NCI-H526 (cell line): ENCODE measurements around the gene KRT9.
"Not testable (repeated sequence)": the region's sequence is repeated elsewhere in the genome, so short reads cannot be mapped to it uniquely, and the experiment has no call there.

Experiments used
- DNase-seq, 2 experiments: peaks; one replicate each; lab custom pipeline; 2025; lab: John Stamatoyannopoulos, UW

The KRT9 gene

DNA sequence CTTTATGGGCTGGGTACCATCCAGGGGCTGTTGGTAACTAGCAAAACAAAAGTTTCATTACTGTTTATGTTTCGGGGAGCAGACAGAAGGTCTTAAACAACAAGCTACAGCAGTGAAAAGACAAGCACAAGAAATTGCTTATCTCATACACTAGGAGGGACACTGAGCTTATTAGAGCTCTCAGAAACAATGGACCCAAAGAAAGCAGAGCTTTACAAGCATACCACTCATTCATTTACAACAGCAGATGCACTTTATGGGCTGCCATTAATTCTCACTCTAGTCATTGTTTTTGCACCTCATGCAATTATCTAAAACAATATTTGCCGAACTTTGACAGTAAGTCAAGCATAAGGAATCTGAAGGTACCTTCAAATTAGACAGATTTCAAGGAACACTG lies 30.7 kb upstream of the KRT9 start:
- DNase-seq: no peak

GRCh38 chr17:41600318-41600717 lies 28.5 kb upstream of the KRT9 start:
- DNase-seq: no peak

DNA sequence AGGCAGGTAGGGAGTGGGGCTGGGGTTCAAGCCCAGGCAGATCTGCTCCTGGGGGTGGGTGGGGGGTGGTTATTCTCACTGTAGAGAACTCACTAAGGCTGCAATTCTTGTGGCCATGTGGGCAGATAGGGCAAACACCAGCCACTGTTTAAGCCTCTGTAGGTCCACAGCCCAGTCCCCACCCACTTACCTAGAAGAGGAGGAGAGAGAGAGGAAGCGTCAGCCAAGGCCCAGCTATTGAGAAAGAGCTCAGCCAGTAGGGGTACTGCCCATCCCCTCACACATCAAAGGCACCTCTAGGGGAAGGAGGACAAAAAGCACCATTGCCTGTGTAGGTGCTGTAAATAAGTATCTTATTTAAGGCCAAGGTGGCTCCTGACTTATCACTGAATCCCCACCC lies 27.8 kb upstream of the KRT9 start:
- DNase-seq: no peak

DNA sequence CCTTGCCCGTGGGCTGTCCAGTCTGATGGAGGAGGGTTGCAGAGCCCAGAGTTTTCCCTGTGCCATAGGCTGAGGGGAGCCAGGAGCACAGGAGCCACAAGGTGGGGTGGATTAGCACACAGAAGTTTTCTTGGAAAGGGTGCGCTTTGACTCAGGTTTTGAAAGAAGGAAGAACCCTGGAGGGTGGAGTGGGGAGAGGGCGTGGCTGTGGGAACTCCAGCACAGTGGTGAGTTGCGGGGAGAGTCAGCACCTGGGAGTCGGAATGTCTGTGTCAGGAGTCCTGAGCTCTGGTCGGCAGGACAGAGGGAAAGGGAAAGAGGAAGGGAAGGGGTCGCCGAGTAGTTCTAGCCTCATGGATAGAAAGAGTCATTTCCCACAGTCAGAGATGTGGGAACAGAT lies 23.7 kb upstream of the KRT9 start:
- DNase-seq: no peak

DNA sequence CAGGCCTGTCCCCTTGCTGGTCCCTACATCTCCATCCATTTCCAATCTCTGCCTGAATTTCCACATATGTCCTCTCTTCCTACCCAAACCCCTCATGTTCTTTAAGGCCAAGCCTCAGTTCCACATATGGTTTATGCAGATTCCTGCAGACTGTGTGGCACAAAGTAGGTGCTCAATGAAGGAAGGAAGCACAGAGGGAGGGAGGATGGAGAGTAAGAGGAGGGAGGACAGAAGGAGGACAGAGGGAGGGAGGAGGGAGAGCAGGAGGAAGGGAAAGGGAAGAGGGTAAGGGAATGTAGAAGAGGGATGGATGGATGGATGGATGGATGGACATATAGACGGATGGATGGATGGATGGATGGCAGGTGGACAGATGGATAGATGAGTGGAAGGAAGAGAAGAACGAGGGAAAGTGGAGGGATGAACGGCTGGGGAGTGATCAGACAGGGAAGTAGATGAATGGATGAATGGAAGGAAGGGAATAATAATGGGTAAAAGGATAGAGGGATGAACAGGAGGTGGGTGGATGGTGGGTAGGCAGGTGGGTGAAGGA lies 22.6 kb upstream of the KRT9 start:
- DNase-seq: no peak

DNA sequence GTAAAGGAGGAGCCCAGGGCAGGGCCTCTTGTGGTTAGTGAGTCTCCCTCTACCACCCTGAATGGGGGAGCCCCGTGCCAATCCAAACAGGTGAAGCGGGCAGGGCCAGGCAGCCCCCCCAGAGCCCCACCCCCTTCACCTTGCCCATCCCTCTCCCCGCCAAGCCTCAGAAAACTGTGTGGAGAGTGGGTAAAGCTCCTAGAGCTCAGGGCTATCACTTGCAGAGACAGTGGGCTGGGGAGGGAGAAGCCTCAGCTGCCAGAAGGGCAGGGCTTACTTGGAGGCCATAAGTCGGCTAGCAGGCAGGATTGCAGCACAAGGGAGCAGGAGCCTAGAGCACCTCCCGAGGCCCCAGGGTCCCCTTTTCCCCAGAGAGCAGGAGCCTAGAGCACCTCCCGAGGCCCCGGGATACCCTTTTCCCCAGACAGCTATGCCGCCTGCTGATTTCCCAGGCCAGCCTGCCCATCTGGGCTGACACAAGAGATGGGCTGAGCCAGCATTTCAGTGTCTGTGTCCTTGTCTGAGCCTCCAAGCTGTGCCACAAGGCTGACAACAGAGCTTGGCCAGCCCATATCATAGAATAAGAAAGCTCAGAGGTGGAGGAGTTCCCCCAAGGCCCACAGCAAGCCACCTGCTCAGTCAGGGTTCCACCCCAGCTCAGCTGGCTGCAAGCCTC lies 21.6 kb upstream of the KRT9 start:
- no peak for DNase-seq

- no peak for DNase-seq
These were observed 20.9 kb upstream of the KRT9 start for GRCh38 chr17:41592601-41593305.

- no peak for DNase-seq
These were observed 17.4 kb upstream of the KRT9 start for GRCh38 chr17:41589301-41589700.

GRCh38 chr17:41588126-41588810 lies 16.4 kb upstream of the KRT9 start:
- DNase-seq: no peak

DNA sequence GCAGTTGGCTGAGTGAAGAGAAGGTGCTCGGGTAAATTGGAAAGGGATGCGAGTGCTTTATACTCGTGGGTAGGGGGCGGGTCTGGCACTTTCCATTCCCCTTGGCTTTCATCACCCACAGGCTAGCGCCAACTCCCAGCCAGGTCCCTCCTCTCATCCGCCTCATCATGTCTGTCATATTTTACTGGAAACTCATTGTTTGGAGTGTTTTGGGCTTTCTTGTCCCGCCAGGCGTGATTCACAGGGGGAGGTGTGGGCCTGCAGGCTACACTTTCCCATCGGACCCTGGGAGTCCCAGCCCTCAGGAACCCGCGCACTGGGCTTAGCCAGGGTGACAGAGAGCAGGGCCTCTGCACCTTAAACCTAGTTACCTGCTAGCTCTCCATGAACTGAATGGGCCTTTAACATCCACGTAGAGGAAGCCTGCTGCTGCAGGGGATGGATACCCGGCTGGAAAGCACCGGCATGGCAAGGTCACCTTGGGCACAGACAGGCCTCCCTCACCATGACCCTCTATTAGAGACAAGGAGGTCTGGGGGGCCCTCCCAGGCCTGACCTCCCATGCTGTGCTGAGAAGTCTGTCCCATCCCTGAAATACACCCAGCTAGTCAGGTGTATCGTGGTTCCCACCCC lies 15.1 kb upstream of the KRT9 start, which contains the start of gene KRT14:
KRT14 (minus strand) TSS at position 33 of the 633 bp plus-strand sequence. CDS start 61 bp downstream, outside the sequence.
- DNase-seq: no peak

- DNase-seq: no peak
These were observed 13.6 kb upstream of the KRT9 start for GRCh38 chr17:41585301-41586056.

GRCh38 chr17:41584331-41584927 lies 12.6 kb upstream of the KRT9 start:
- DNase-seq: not testable (repeated sequence)

DNA sequence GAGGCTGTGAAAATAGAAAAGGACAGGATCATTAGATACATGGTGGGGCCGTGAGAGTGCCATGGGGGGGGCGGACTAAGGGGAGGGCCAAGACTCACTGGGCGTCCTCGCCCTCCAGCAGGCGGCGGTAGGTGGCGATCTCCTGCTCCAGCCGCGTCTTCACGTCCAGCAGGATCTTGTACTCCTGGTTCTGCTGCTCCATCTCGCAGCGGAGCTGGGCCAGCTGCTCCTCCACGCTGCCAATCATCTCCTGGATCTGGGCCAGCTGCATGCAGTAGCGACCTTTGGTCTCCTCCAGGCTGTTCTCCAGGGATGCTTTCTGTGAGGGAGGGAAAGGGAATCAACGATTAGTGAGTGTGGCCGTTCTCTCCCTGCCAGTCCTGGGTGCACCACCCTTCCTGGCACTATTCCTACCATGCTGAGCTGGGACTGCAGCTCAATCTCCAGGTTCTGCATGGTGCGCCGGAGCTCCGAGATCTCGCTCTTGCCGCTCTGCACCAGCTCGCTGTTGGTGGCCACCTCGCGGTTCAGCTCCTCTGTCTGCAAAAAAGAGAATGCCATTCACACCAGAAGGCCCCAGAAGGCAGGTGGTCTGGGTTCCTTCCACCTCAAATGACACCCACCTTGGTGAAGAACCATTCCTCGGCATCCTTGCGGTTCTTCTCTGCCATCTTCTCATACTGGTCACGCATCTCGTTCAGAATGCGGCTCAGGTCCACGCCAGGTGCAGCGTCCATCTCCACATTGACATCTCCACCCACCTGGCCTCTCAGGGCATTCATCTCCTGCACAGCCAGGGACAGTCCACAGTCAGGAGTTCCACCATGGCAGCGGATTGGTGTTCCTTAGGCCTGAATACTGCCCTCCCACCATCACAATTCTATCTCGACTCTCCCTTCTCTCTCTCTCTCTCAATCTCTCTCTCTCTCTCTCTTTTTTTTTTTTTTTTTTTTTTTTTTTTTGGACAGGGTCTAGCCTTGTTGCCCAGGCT lies 11.6 kb upstream of the KRT9 start:
- DNase-seq: no peak

GRCh38 chr17:41582061-41582968 lies 10.5 kb upstream of the KRT9 start:
- not testable (repeated sequence) for DNase-seq

GRCh38 chr17:41581366-41582060 lies 9.7 kb upstream of the KRT9 start:
- no peak for DNase-seq

- DNase-seq: no peak
These were observed 9.0 kb upstream of the KRT9 start for GRCh38 chr17:41580687-41581365.

DNA sequence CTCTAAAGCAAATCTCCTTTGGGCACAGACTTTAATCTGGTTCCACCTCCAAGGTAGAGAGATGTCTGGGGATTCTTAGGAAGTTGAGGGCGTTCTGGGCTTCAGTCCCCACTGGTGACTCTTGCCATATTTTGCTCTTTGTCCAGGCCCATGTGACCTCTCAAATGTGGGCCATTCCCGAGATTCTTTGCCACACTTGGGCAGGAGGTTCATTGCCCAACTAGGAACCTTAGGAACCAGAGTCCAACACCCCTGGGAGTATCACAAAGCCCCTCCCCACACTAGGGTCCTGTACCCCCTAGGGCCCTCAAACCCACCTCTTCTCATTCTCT lies 8.4 kb upstream of the KRT9 start:
- DNase-seq: no peak
